ENCODE results near the gene PARD3. TPM values are rescaled to one million over a fixed set of nuclear protein-coding genes. Genes with fewer than 3 reads are reported as not detected.

Gene PARD3
- total RNA-seq, 2 donors from 2014 or later: 59.6 to 74.6 TPM

DNA sequence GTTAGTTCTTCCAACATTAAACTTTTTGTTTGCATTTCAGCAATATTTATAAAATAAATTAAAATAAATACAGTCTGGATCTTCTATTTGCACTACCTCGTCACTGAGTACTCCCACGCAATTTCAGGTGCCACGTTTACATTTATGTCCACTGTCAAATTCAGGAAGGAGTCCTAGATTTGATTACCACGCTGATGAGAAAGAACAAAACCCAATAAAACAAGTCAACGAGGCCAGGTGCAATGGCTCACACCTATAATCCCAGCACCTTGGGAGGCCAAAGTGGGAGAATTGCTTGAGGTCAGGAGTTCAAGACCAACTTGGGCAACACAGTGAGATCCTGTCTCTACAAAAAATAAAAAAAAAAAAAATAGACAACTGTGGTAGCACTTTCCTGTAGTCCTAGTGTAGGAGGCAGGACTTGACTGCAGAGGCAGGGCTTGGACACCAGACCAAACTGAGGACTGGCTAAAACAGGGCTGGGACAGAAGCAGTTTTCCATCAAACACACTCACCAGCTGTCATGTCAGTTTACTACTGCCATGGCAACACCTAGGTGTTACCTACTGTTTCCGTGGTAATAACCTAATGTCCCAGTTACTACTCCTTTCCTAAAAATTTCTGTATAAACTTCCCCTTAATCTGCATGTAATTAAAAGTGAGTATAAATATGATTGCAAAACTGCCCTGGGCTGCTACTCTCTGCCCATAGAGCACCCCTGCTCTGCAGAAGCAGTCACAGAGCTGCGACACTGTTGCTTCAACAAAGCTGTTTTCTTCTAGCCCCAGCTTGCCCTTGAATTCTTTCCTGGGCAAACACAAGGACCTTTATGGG is 341.7 kb downstream of the PARD3 start:
- no peak overlapping the region for H3K27ac ChIP-seq (ENCODE audit: low read depth, low read length)
- H3K9me3 ChIP-seq (ENCODE audit: control insufficient read depth, low read length): no peaks in the 10 kb centered on the region
- H3K4me1 ChIP-seq (ENCODE audit: control insufficient read depth, insufficient read depth, low read length): peaks cover 2% of the 10 kb centered on the region
- no peak overlapping the region for H3K9ac ChIP-seq (ENCODE audit: extremely low read depth, low read length, poor library complexity, severe bottlenecking)
- no peaks in the 10 kb centered on the region for H3K27me3 ChIP-seq (ENCODE audit: control insufficient read depth, insufficient read depth, low read length, poor library complexity, severe bottlenecking)
- H3K4me3 ChIP-seq (ENCODE audit: low read length): no peak overlapping the region
- WGBS, 2 experiments (ENCODE audit: insufficient coverage in 1 of 2, insufficient read length in 1 of 2): 94 to 96% methylated on average over 4 to 7 of the region's 7 CpGs
- no peak for DNase-seq
- H3K4me1 Mint-ChIP-seq: peaks cover 14% of the 10 kb centered on the region
- no peaks in the 10 kb centered on the region for H3K9me3 Mint-ChIP-seq
- peaks cover 16% of the 10 kb centered on the region for H3K36me3 Mint-ChIP-seq (ENCODE audit: low read depth)
- H3K4me3 Mint-ChIP-seq: no peak overlapping the region
- H3K27me3 Mint-ChIP-seq (ENCODE audit: insufficient read depth): no peaks in the 10 kb centered on the region
- H3K36me3 ChIP-seq (ENCODE audit: control insufficient read depth, insufficient read depth, low read length): peaks cover 18% of the 10 kb centered on the region
- TF ChIP-seq, protein P1, sequence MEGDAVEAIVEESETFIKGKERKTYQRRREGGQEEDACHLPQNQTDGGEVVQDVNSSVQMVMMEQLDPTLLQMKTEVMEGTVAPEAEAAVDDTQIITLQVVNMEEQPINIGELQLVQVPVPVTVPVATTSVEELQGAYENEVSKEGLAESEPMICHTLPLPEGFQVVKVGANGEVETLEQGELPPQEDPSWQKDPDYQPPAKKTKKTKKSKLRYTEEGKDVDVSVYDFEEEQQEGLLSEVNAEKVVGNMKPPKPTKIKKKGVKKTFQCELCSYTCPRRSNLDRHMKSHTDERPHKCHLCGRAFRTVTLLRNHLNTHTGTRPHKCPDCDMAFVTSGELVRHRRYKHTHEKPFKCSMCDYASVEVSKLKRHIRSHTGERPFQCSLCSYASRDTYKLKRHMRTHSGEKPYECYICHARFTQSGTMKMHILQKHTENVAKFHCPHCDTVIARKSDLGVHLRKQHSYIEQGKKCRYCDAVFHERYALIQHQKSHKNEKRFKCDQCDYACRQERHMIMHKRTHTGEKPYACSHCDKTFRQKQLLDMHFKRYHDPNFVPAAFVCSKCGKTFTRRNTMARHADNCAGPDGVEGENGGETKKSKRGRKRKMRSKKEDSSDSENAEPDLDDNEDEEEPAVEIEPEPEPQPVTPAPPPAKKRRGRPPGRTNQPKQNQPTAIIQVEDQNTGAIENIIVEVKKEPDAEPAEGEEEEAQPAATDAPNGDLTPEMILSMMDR (conservative IDR thresholded peaks at IDR 0.05): no peak
- H3K27ac Mint-ChIP-seq: no peak overlapping the region

DNA sequence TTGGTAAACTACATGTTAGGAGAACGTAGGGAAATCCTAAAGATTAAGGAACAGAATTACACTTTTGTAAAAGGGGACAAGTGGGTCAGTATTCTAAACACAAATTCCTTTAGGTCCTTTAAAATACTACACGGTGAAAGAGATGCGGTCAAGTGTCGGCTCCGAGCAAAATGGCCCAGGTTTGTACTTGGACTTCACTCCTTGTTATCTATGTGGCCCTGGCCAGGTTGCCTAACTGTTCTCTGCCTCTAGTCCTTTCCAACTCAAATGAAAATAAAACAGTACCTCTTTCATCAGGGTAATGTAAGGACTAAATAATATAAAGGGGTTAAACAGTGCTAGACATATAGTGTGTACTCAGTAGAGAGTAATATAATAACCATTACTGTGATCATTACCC is 344.8 kb downstream of the PARD3 start:
- peaks cover 19% of the 10 kb centered on the region for H3K36me3 Mint-ChIP-seq (ENCODE audit: low read depth)
- H3K27ac Mint-ChIP-seq: no peak overlapping the region
- Histone ChIP-seq H3K4me1 (ENCODE audit: control insufficient read depth, insufficient read depth, low read length) (peaks cover 2% of the 10 kb centered on the region), H3K4me3 (ENCODE audit: low read length) (no peak overlapping the region), H3K27ac (ENCODE audit: low read depth, low read length) (no peak overlapping the region), H3K9ac (ENCODE audit: extremely low read depth, low read length, poor library complexity, severe bottlenecking) (no peak overlapping the region), H3K9me3 (ENCODE audit: control insufficient read depth, low read length) (no peaks in the 10 kb centered on the region), H3K36me3 (ENCODE audit: control insufficient read depth, insufficient read depth, low read length) (peaks cover 25% of the 10 kb centered on the region), H3K27me3 (ENCODE audit: control insufficient read depth, insufficient read depth, low read length, poor library complexity, severe bottlenecking) (no peaks in the 10 kb centered on the region)
- H3K27me3 Mint-ChIP-seq (ENCODE audit: insufficient read depth): no peaks in the 10 kb centered on the region
- H3K4me3 Mint-ChIP-seq: no peak overlapping the region
- H3K9me3 Mint-ChIP-seq: no peaks in the 10 kb centered on the region
- TF ChIP-seq, protein P1 (conservative IDR thresholded peaks at IDR 0.05): no peak
- DNase-seq: no peak
- H3K4me1 Mint-ChIP-seq: peaks cover 24% of the 10 kb centered on the region
- 96 to 97% methylated on average over 5 of the region's 5 CpGs for WGBS, 2 experiments (ENCODE audit: insufficient coverage in 1 of 2, insufficient read length in 1 of 2)

DNA sequence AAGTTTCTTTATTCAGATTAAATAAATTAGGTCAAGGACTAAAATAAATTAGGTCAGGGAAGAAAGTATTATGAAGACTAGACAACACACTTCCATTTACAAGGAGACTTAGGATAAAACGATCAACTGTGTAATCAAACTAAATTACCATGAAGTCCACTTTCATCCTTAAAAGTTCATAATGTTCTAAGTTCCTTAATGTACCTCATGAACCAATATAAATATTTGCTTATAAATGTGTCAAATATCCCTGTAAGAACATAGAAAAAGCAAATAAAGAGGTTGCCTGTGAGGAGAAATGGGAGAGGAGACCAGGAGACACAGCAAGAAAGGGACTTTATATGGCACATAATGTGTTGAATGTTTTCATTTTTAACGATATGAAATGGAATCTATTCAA is 345.6 kb downstream of the PARD3 start:
- no peaks in the 10 kb centered on the region for H3K9me3 Mint-ChIP-seq
- Histone ChIP-seq H3K27ac (ENCODE audit: low read depth, low read length) (no peak overlapping the region), H3K4me3 (ENCODE audit: low read length) (no peak overlapping the region), H3K9me3 (ENCODE audit: control insufficient read depth, low read length) (no peaks in the 10 kb centered on the region), H3K36me3 (ENCODE audit: control insufficient read depth, insufficient read depth, low read length) (peaks cover 25% of the 10 kb centered on the region), H3K27me3 (ENCODE audit: control insufficient read depth, insufficient read depth, low read length, poor library complexity, severe bottlenecking) (no peaks in the 10 kb centered on the region), H3K4me1 (ENCODE audit: control insufficient read depth, insufficient read depth, low read length) (peaks cover 2% of the 10 kb centered on the region), H3K9ac (ENCODE audit: extremely low read depth, low read length, poor library complexity, severe bottlenecking) (no peak overlapping the region)
- H3K27ac Mint-ChIP-seq: no peak overlapping the region
- peaks cover 19% of the 10 kb centered on the region for H3K36me3 Mint-ChIP-seq (ENCODE audit: low read depth)
- TF ChIP-seq, protein P1 (conservative IDR thresholded peaks at IDR 0.05): no peak
- no peak for DNase-seq
- H3K27me3 Mint-ChIP-seq (ENCODE audit: insufficient read depth): no peaks in the 10 kb centered on the region
- peaks cover 24% of the 10 kb centered on the region for H3K4me1 Mint-ChIP-seq
- 71% methylated on average over 2 of the region's 2 CpGs; no CpG with 5 or more reads in 1 of the 2 experiments for WGBS, 2 experiments (ENCODE audit: insufficient coverage in 1 of 2, insufficient read length in 1 of 2)
- H3K4me3 Mint-ChIP-seq: no peak overlapping the region

Data from endodermal cell (in vitro differentiated cells).